ENCODE data around the gene MALAT1.

GRCh38 chr11:65506772-65507505 lies 8.1 kb downstream of the MALAT1 start:
- TF ChIP-seq CTCF (IDR thresholded peaks at IDR 0.05; ENCODE audit: low read length) (no peak), EZH2 (optimal IDR thresholded peaks at IDR 0.05; ENCODE audit: low read depth, low read length) (no peak), EZH2phosphoT487 (IDR thresholded peaks at IDR 0.05; ENCODE audit: low read length) (no peak)

Measured in MM.1S (cell line).